ENCODE measurements around the gene NELFB.

DNA sequence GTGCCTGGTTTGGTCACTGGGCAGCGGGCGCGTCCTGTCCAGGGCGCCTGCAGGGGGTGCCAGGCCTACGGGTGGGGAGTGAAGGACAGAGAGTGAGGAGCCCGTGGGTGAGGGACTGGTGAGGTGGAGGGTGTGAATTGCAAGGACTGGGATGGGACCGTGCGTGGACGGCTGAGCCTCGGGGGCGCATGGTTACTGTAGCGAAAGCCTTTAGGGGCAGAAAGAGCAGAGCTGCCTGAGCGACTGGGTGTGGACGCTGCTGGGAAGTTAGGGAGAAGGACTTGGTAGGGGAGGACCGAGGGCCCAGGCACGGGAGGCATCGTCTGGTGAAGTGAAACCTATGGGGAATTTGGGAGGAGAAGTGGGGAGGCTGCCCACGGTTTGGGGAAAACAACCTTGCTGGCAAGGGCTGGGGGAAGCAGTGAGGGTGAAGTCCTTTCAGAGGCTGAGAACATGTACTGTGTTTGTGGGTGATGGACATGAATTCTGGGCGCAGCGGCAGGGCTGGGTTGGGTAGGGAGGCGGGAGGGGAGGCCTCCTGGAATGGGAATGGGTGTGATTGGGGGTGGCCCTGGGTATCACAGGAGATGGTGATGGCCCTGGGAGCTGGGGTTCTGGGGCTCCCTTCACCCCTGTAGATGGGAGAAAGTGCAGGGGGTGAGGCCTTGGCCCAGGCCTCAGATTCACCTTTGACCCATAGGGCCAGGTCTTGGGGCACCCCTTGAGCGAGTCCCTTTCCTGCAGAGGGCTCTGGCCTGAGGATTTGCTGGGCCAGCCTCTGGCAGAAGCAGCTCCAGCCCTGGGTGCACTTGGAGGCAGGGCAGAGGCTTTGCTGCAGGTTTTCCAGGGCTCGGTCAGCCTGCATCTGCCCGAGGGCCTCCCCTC, 20.7 kb downstream of the NELFB start:
- TF ChIP-seq POLR2A (IDR thresholded peaks at IDR 0.05; ENCODE audit: low read length) (no peak), GATA1 (IDR thresholded peaks at IDR 0.05; ENCODE audit: low read depth, low read length) (no peak)
